Peyer's patch (tissue), 4 donors: Measurements from ENCODE around the gene RFNG. TPM values are rescaled to one million over a fixed set of nuclear protein-coding genes. Genes with fewer than 3 reads are reported as not detected.
A peak's percentile ranks its signal among the peaks of the same experiment; 100 is the strongest.

Source experiments
- DNase-seq, 3 donors: peaks; one replicate each; pipeline ENCODE4 v3.0.0-alpha.2; 2017 to 2019
- H3K27ac ChIP-seq, 4 donors: fragments of 200-600 bp; sonication (generic); one replicate each; pipeline ENCODE4 v1.5.1; 2016 to 2019
- H3K27me3 ChIP-seq, 2 donors: fragments of 200-600 bp; sonication (generic); one replicate each; pipeline ENCODE4 v1.5.1; 2019
- H3K36me3 ChIP-seq, 3 donors: fragments of 200-600 bp; sonication (generic); one replicate each; pipeline ENCODE4 v1.5.1; 2016 to 2019
- H3K4me1 ChIP-seq, 4 donors: fragments of 200-600 bp; sonication (generic); one replicate each; pipeline ENCODE4 v1.5.1; 2016 to 2019
- H3K4me3 ChIP-seq, 4 donors: fragments of 200-600 bp; sonication (generic); 1 replicate in 3 of 4; 2 replicates in 1 of 4; pipeline ENCODE4 v1.5.1; 2016 to 2019; ENCODE audit warnings: mild to moderate bottlenecking in 1 of 4
- H3K9me3 ChIP-seq, 4 donors: fragments of 200-600 bp; sonication (generic); one replicate each; pipeline ENCODE4 v1.5.1; 2016 to 2019; ENCODE audit warnings: mild to moderate bottlenecking in 1 of 4
- CTCF ChIP-seq, 6 experiments: fragments of 450-650 bp in 4 of 6; fragments of 200-600 bp in 2 of 6; sonication (generic) in 1 of 6; IDR thresholded peaks; one replicate each; pipeline ENCODE4 v1.5.1; 2017 to 2019; ENCODE audit warnings: antibody characterized with exemption in 6 of 6, mild to moderate bottlenecking in 3 of 6, moderate library complexity in 1 of 6
- POLR2A ChIP-seq, 2 donors: fragments of 450-650 bp; IDR thresholded peaks; one replicate each; pipeline ENCODE4 v1.5.1; 2017; ENCODE audit warnings: antibody characterized with exemption in 2 of 2, mild to moderate bottlenecking in 2 of 2, moderate library complexity in 2 of 2
- total RNA-seq, 4 donors: library from RNA; depleted of rRNA; stranded (reverse); fragments of >200 nt; gene quantifications; one replicate each; pipeline ENCODE4 v1.1.0, GENCODE V29; 2016

The RFNG gene
- total RNA-seq, 4 donors from 2014 or later: 42.9 to 65.7 (median 50.2) TPM

- TF ChIP-seq CTCF (IDR thresholded peaks at IDR 0.05): peak; percentile 72 to 94 (median 92)
- peak; percentile 92 to 99 for TF ChIP-seq POLR2A (IDR thresholded peaks at IDR 0.05)
- Histone ChIP-seq H3K27me3 (no peaks in the 10 kb centered on the region), H3K27ac (peak within 1 kb of the TSS; percentile 93 to 100 (median 96)), H3K36me3 (no peaks in the 10 kb centered on the region), H3K9me3 (no peaks in the 10 kb centered on the region), H3K4me1 (peaks cover 0 to 18% (median 13%) of the 10 kb centered on the region in 4 donors), H3K4me3 (peak within 1 kb of the TSS; percentile 60 to 85 (median 74))
- peak; percentile 99 for DNase-seq
Measured at GRCh38 chr17:82037092-82037888, 14.3 kb downstream of the RFNG start, which contains the start of gene DCXR. Gene DCXR (minus strand): TSS chr17:82037697. CDS start chr17:82037682, 15 bp downstream.

GRCh38 chr17:82036634-82037091 lies 14.9 kb downstream of the RFNG start:
- Histone ChIP-seq H3K4me1 (peaks cover 0 to 23% (median 16%) of the 10 kb centered on the region in 4 donors), H3K4me3 (peak overlapping the region; percentile 60 to 85 (median 74)), H3K27ac (peak overlapping the region; percentile 93 to 100 (median 96)), H3K9me3 (no peaks in the 10 kb centered on the region), H3K27me3 (no peaks in the 10 kb centered on the region), H3K36me3 (no peaks in the 10 kb centered on the region)
- TF ChIP-seq POLR2A (IDR thresholded peaks at IDR 0.05) (no peak), CTCF (IDR thresholded peaks at IDR 0.05) (no peak)
- no peak for DNase-seq

GRCh38 chr17:82035956-82036633 lies 15.5 kb downstream of the RFNG start:
- Histone ChIP-seq H3K4me1 (peaks cover 0 to 23% (median 16%) of the 10 kb centered on the region in 4 donors), H3K36me3 (no peaks in the 10 kb centered on the region), H3K9me3 (no peaks in the 10 kb centered on the region), H3K27ac (peak overlapping the region in 2 of 4 donors; percentile 94 to 99), H3K27me3 (no peaks in the 10 kb centered on the region), H3K4me3 (peak overlapping the region; percentile 60 to 85 (median 74))
- TF ChIP-seq POLR2A (IDR thresholded peaks at IDR 0.05): no peak
- TF ChIP-seq CTCF (IDR thresholded peaks at IDR 0.05): no peak
- no peak for DNase-seq

GRCh38 chr17:82035488-82035887 lies 16.1 kb downstream of the RFNG start:
- Histone ChIP-seq H3K9me3 (no peaks in the 10 kb centered on the region), H3K4me3 (no peak overlapping the region), H3K27me3 (no peaks in the 10 kb centered on the region), H3K27ac (no peak overlapping the region), H3K36me3 (no peaks in the 10 kb centered on the region), H3K4me1 (peaks cover 0 to 25% (median 17%) of the 10 kb centered on the region in 4 donors)
- TF ChIP-seq POLR2A (IDR thresholded peaks at IDR 0.05): no peak
- no peak for TF ChIP-seq CTCF (IDR thresholded peaks at IDR 0.05)
- DNase-seq: no peak

GRCh38 chr17:82034371-82035011 lies 17.1 kb downstream of the RFNG start:
- no peaks in the 10 kb centered on the region for H3K36me3 ChIP-seq
- H3K9me3 ChIP-seq: no peaks in the 10 kb centered on the region
- H3K27ac ChIP-seq: no peak overlapping the region
- H3K27me3 ChIP-seq: no peaks in the 10 kb centered on the region
- DNase-seq: no peak
- TF ChIP-seq POLR2A (IDR thresholded peaks at IDR 0.05): no peak
- TF ChIP-seq CTCF (IDR thresholded peaks at IDR 0.05): no peak
- peaks cover 0 to 32% (median 23%) of the 10 kb centered on the region in 4 donors for H3K4me1 ChIP-seq
- H3K4me3 ChIP-seq: no peak overlapping the region
